Astrocyte (in vitro differentiated cells and primary cell): ENCODE data around the gene MED13L.

Source experiments
- CTCF ChIP-seq: IDR thresholded peaks from 2 replicates; pipeline ENCODE4 v1.5.1; 2011; ENCODE audit warnings: low read depth, mild to moderate bottlenecking, inconsistent platforms, low read length, moderate library complexity; ENCODE audit not compliant: insufficient read depth
- EZH2 ChIP-seq: IDR thresholded peaks from 2 replicates; pipeline ENCODE4 v1.6.1; 2012; ENCODE audit warnings: mild to moderate bottlenecking, low read length, inconsistent platforms; ENCODE audit not compliant: insufficient read depth

GRCh38 chr12:116295327-116296263, 18.1 kb upstream of the MED13L start:
- no peak for TF ChIP-seq CTCF
- no peak for TF ChIP-seq EZH2
